Tibial artery (tissue), 4 donors: Measurements from ENCODE around the gene PTCH1.

Source experiments
- DNase-seq, 2 donors: peaks; one replicate each; pipeline ENCODE4 v3.0.0-alpha.2; 2019
- H3K27ac ChIP-seq, 2 donors: fragments of 200-600 bp; sonication (generic) in 1 of 2; 1 replicate in 1 of 2; 2 replicates in 1 of 2; pipeline ENCODE4 v1.5.1; 2018 to 2019; ENCODE audit warnings: mild to moderate bottlenecking in 1 of 2
- H3K27me3 ChIP-seq, 2 donors: fragments of 200-600 bp; sonication (generic) in 1 of 2; one replicate each; pipeline versions ENCODE4 v1.5.1 to v1.6.0; 2016 to 2019
- H3K36me3 ChIP-seq, 3 donors: fragments of 200-600 bp; sonication (generic) in 2 of 3; one replicate each; pipeline ENCODE4 v1.5.1; 2016 to 2019; ENCODE audit warnings: mild to moderate bottlenecking in 2 of 3
- H3K4me1 ChIP-seq, 4 donors: fragments of 200-600 bp; sonication (generic) in 2 of 4; 1 replicate in 3 of 4; 2 replicates in 1 of 4; pipeline ENCODE4 v1.5.1; 2016 to 2019
- H3K4me3 ChIP-seq, 2 donors: fragments of 200-600 bp; sonication (generic) in 1 of 2; 1 replicate in 1 of 2; 2 replicates in 1 of 2; pipeline ENCODE4 v1.5.1; 2018 to 2019; ENCODE audit warnings: mild to moderate bottlenecking in 2 of 2
- H3K9me3 ChIP-seq, 3 donors: fragments of 200-600 bp; sonication (generic) in 1 of 3; one replicate each; pipeline ENCODE4 v1.5.1; 2016 to 2019
- intact Hi-C: fragments of 100-400 bp; cut with DNase I; formaldehyde crosslinking; loops from one replicate; pipeline ENCODE4 v1.15.0; 2023; ENCODE audit warnings: low total_unique reads
- TF ChIP-seq, protein P1 (sequence below), 2 experiments: fragments of 200-600 bp in 1 of 2; fragments of 450-650 bp in 1 of 2; IDR thresholded peaks; one replicate each; pipeline ENCODE4 v1.5.1; 2017 to 2019; ENCODE audit warnings: antibody characterized with exemption in 2 of 2, mild to moderate bottlenecking in 1 of 2, moderate library complexity in 1 of 2

PTCH1 gene

DNA sequence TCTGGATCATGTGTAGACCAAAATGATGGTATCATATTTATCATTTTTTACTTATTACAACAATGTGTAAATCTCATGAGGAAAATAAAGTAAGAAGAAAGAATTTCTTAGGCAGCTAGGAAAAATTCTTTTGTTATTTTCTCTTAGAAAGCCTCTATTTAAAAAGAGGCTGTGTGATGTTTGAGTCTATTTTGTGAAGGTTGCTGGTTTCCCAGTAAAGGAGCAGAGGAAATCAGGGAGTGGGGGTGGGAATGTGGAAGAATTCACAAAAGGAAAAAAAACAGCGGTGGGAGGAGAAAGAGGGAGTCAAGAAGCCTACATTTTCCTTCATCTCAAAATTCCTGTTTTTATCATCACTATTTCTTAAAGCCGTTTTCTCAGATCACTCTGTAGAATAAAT is 20.1 kb downstream of the PTCH1 start:
- intact Hi-C loops = no loop called here
- peaks cover 0 to 7% (median 0%) of the 10 kb centered on the region in 3 donors for H3K36me3 ChIP-seq
- no peak overlapping the region for H3K4me3 ChIP-seq
- no peak for DNase-seq
- H3K9me3 ChIP-seq = no peaks in the 10 kb centered on the region
- TF ChIP-seq, protein P1, sequence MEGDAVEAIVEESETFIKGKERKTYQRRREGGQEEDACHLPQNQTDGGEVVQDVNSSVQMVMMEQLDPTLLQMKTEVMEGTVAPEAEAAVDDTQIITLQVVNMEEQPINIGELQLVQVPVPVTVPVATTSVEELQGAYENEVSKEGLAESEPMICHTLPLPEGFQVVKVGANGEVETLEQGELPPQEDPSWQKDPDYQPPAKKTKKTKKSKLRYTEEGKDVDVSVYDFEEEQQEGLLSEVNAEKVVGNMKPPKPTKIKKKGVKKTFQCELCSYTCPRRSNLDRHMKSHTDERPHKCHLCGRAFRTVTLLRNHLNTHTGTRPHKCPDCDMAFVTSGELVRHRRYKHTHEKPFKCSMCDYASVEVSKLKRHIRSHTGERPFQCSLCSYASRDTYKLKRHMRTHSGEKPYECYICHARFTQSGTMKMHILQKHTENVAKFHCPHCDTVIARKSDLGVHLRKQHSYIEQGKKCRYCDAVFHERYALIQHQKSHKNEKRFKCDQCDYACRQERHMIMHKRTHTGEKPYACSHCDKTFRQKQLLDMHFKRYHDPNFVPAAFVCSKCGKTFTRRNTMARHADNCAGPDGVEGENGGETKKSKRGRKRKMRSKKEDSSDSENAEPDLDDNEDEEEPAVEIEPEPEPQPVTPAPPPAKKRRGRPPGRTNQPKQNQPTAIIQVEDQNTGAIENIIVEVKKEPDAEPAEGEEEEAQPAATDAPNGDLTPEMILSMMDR (IDR thresholded peaks at IDR 0.05) = no peak
- peaks cover 0 to 34% (median 15%) of the 10 kb centered on the region in 4 donors for H3K4me1 ChIP-seq
- H3K27ac ChIP-seq = no peak overlapping the region
- no peaks in the 10 kb centered on the region for H3K27me3 ChIP-seq

DNA sequence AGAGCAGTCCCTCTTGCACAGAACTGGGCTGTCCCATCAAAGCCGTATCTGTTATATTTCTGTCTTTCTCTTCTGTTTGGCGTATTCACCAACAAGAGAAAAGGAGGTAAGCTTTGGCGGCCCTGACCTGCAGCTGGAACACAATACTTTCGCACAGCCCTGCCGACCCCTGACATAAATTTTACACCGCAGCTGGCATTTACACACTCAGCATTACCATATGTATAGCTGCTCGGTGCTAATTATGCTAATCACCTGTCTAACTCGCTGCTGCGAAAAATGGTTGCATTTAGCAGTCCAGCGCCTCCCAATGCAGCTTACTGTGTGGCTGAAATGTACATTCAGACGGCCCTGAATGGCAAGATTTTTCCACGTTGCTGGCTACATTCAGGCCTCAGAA is 20.8 kb downstream of the PTCH1 start:
- no peaks in the 10 kb centered on the region for H3K27me3 ChIP-seq
- H3K36me3 ChIP-seq = peaks cover 0 to 7% (median 0%) of the 10 kb centered on the region in 3 donors
- intact Hi-C loops = no loop called here
- H3K4me1 ChIP-seq = peaks cover 0 to 34% (median 15%) of the 10 kb centered on the region in 4 donors
- H3K9me3 ChIP-seq = no peaks in the 10 kb centered on the region
- DNase-seq = no peak
- H3K4me3 ChIP-seq = no peak overlapping the region
- TF ChIP-seq, protein P1 (IDR thresholded peaks at IDR 0.05) = no peak
- no peak overlapping the region for H3K27ac ChIP-seq

DNA sequence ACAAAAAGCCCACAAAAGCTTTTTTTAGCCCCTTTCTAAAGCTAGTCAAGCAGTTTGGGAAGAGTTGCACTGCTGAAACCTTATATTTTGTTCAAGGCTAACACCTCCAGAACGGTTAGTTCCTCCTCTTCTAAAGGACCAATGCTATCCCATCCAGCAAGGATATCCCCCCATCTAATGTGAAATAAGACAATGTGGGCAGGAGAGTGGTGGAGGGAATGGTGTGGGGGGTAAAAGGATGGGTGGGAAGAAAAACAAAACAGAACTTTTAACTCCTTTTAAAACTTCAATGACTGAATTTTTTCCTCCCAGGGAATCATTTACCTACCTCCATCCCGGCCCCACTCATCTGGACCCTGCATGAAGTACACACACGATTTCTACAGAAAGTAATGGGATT is 21.2 kb downstream of the PTCH1 start:
- H3K4me3 ChIP-seq = no peak overlapping the region
- no peak overlapping the region for H3K27ac ChIP-seq
- H3K4me1 ChIP-seq = peaks cover 0 to 34% (median 15%) of the 10 kb centered on the region in 4 donors
- H3K27me3 ChIP-seq = no peaks in the 10 kb centered on the region
- H3K9me3 ChIP-seq = no peaks in the 10 kb centered on the region
- intact Hi-C loops = no loop called here
- DNase-seq = no peak
- TF ChIP-seq, protein P1 (IDR thresholded peaks at IDR 0.05) = no peak
- peaks cover 0 to 7% (median 0%) of the 10 kb centered on the region in 3 donors for H3K36me3 ChIP-seq

DNA sequence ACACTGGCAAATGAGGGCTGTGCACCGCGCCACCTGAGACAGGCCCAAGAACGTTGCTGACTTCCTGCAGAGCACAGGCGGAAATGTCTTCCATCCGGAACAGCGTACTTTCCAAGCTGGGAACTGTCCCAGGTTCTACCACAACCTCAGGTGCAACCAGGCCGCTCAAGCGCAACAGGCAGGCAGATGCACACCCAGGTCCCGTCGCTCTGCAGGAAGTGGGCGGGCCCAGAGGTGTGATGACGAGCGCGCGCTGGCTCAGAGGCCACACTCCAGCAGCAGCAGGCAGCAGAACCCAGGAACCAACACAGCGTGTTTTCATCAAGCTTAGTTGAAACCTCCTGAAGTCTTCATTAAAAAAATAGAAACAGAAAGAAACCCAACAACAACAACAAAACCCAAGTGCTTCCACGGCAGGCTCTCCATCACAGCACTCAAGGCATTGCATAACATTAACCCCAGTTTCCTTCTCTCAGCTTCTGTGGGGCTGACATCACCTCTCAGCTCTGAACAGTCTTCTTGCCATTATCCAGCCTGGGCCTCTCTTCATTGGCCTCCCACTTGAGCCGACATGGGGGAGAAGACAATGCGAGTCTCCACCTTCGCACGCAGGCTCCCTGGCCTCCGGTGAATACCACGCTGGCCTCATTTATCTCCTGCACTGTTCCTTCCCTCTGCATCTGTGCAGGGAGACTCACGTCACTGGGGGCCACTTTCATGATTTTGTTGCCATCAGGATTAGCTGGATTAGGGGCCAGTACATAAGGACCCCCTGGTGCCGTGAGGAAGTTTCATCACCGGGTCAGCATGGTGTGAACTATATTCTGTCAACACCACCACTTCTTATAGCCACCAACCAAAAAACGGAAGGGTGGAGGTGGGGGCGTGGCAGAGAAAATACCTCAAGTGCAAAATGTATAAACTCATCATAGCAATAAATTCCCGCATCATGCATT is 22.1 kb downstream of the PTCH1 start:
- intact Hi-C loops = no loop called here
- no peak overlapping the region for H3K27ac ChIP-seq
- peaks cover 0 to 27% (median 15%) of the 10 kb centered on the region in 4 donors for H3K4me1 ChIP-seq
- no peaks in the 10 kb centered on the region for H3K27me3 ChIP-seq
- H3K4me3 ChIP-seq = no peak overlapping the region
- no peak for DNase-seq
- no peaks in the 10 kb centered on the region for H3K9me3 ChIP-seq
- TF ChIP-seq, protein P1 (IDR thresholded peaks at IDR 0.05) = no peak
- peaks cover 0 to 7% (median 0%) of the 10 kb centered on the region in 3 donors for H3K36me3 ChIP-seq

DNA sequence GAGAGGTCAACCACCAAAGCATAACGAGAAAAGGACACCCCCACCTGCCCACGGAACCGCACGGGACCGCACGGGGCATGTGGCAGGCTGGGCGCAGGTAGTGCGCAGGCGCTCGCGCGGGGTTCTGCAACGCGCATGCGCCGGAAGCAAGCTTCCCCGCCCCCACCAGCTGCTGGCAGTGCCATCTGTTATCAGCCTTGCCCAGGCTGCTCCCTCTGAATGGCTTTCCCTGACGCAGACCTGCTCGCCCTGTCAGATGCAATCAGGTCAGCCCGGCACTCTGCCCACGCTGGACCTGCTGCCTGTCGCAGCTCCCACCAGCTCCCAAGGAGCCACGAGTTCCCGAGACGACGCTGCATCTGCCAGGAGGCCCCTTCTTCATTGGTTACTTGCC is 22.8 kb downstream of the PTCH1 start:
- no peaks in the 10 kb centered on the region for H3K9me3 ChIP-seq
- TF ChIP-seq, protein P1 (IDR thresholded peaks at IDR 0.05) = no peak
- H3K27me3 ChIP-seq = no peaks in the 10 kb centered on the region
- DNase-seq = no peak
- intact Hi-C loops = no loop called here
- no peak overlapping the region for H3K27ac ChIP-seq
- peaks cover 0 to 7% (median 0%) of the 10 kb centered on the region in 3 donors for H3K36me3 ChIP-seq
- peaks cover 0 to 25% (median 12%) of the 10 kb centered on the region in 4 donors for H3K4me1 ChIP-seq
- H3K4me3 ChIP-seq = no peak overlapping the region
